ENCODE results near the gene IMPDH1. TPM values are rescaled to one million over a fixed set of nuclear protein-coding genes. Genes with fewer than 3 reads are reported as not detected.

The IMPDH1 gene
- total RNA-seq, 1 experiment from 2014 or later, result 114 TPM

DNA sequence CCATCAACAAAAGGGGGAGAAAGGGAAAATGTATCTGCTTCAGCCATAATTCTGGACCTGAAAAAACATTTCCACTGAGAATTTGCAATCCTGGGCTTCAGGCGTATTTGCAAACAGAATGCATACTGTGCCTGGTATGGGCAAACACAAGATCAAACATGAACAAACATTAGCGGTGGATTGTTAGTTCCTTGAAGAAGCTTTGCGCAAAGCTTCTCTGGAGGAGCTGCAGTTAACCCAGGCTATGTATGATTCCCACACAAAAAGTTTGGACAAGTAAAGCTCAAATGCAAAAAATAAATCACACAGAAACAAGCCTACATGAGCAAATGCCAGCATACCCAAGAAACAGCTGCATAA is 25.5 kb upstream of the IMPDH1 start:
- Histone ChIP-seq H3K27me3 (ENCODE audit: control insufficient read depth, insufficient read depth, low read length) (no peaks in the 10 kb centered on the region), H3K4me1 (ENCODE audit: control insufficient read depth, insufficient read depth, low read length) (peaks cover 54% of the 10 kb centered on the region), H3K4me3 (ENCODE audit: low read depth in 2 of 2, low read length in 2 of 2) (peak overlapping the region in 1 of 2 experiments; percentile 14; a peak in 2 of 4 replicates), H3K27ac (ENCODE audit: low read length) (peak overlapping the region; percentile 97), H3K9me3 (ENCODE audit: control insufficient read depth, insufficient read depth, low read depth, low read length) (no peaks in the 10 kb centered on the region), H3K36me3 (ENCODE audit: control insufficient read depth, insufficient read depth, low read length) (no peaks in the 10 kb centered on the region)
- intact Hi-C loops (cut with micrococcal nuclease; ENCODE audit: unreplicated experiment), result loop anchor here (2.0 kb wide), 1 partner anchor 23 kb away; no protein-coding TSS in a partner anchor
- DNase-seq (ENCODE audit: low read depth, low spot score) (no peak), ATAC-seq (peak; percentile 88)
- no TSS peak for BruUV-seq (replicated peaks)
- ChIA-PET CTCF (interaction anchor here (0.6 to 1.5 kb wide), 7 partner anchors 9 to 36 kb away, joined by 3 to 9 read pairs (median 4); no protein-coding TSS in a partner anchor), POLR2A (interaction anchor here (0.5 to 1.5 kb wide), 4 partner anchors 8 to 24 kb away, joined by 3 to 5 read pairs (median 3); no protein-coding TSS in a partner anchor)
- peak; percentile 93 for TF ChIP-seq POLR2AphosphoS5 (IDR thresholded peaks at IDR 0.05; ENCODE audit: low read depth, low read length)
- TF ChIP-seq, protein P1, sequence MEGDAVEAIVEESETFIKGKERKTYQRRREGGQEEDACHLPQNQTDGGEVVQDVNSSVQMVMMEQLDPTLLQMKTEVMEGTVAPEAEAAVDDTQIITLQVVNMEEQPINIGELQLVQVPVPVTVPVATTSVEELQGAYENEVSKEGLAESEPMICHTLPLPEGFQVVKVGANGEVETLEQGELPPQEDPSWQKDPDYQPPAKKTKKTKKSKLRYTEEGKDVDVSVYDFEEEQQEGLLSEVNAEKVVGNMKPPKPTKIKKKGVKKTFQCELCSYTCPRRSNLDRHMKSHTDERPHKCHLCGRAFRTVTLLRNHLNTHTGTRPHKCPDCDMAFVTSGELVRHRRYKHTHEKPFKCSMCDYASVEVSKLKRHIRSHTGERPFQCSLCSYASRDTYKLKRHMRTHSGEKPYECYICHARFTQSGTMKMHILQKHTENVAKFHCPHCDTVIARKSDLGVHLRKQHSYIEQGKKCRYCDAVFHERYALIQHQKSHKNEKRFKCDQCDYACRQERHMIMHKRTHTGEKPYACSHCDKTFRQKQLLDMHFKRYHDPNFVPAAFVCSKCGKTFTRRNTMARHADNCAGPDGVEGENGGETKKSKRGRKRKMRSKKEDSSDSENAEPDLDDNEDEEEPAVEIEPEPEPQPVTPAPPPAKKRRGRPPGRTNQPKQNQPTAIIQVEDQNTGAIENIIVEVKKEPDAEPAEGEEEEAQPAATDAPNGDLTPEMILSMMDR (IDR thresholded peaks at IDR 0.05), result no peak
- 0 out of 2 replicates have a peak, but pooled peaks have one; percentile 71 for TF ChIP-seq SIN3A (IDR thresholded peaks at IDR 0.05; ENCODE audit: borderline replicate concordance, insufficient read depth, low read depth, low read length)
- peak; percentile 99 for TF ChIP-seq TCF7L2 (IDR thresholded peaks at IDR 0.05; ENCODE audit: low read depth, low read length)
- TF ChIP-seq, protein P2, sequence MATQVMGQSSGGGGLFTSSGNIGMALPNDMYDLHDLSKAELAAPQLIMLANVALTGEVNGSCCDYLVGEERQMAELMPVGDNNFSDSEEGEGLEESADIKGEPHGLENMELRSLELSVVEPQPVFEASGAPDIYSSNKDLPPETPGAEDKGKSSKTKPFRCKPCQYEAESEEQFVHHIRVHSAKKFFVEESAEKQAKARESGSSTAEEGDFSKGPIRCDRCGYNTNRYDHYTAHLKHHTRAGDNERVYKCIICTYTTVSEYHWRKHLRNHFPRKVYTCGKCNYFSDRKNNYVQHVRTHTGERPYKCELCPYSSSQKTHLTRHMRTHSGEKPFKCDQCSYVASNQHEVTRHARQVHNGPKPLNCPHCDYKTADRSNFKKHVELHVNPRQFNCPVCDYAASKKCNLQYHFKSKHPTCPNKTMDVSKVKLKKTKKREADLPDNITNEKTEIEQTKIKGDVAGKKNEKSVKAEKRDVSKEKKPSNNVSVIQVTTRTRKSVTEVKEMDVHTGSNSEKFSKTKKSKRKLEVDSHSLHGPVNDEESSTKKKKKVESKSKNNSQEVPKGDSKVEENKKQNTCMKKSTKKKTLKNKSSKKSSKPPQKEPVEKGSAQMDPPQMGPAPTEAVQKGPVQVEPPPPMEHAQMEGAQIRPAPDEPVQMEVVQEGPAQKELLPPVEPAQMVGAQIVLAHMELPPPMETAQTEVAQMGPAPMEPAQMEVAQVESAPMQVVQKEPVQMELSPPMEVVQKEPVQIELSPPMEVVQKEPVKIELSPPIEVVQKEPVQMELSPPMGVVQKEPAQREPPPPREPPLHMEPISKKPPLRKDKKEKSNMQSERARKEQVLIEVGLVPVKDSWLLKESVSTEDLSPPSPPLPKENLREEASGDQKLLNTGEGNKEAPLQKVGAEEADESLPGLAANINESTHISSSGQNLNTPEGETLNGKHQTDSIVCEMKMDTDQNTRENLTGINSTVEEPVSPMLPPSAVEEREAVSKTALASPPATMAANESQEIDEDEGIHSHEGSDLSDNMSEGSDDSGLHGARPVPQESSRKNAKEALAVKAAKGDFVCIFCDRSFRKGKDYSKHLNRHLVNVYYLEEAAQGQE (IDR thresholded peaks at IDR 0.05; ENCODE audit: insufficient read depth in 1 of 2, low read depth in 2 of 2, low read length in 1 of 2), result no peak; a peak in 1 of 4 replicates
- in situ Hi-C loops (cut with HindIII; ENCODE audit: low pct_unique_long_range_greater_than_20kb, low sequenced_read_pairs), result no loop called here

DNA sequence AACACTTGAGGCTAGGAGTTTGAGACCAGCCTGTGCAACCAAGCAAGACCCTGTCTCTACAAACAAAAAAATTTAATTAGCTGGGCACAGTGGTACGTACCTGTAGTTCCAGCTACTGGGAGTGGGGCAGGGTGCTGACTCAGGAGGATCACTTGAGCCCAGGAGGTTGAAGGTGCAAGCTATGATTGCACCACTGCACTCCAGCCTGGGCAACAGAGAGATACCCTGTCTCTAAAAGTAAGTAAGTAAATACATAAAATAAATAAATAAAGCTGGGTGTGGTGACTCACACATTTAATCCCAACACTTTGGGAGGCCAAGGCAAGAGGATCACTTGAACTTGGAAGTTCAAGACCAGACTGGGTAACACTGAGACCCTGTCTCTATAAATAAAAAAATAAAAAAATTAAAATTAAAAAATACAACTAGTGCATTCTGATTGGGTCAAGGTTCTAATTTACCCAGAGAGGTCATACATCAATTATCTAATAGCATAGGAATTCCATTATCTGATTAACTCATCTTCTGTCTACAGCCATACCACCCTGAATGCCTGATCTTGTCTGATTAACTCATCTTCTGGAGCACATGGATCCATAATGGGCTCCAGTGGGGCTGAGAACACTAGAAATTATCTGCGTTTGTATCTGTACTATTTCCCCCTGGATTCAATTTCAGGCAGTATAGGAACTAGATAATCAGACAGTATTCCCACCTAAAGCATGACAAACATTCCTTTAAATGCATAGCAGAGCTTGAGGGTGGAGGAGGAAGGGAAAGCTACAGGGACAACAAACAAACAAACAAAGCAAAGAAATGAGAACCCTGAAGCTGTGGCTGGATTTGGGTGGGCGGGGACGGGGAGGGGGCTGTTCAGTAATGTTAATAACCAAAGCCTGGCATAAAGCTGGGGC is 24.9 kb upstream of the IMPDH1 start:
- TF ChIP-seq TCF7L2 (IDR thresholded peaks at IDR 0.05; ENCODE audit: low read depth, low read length) (no peak), POLR2AphosphoS5 (IDR thresholded peaks at IDR 0.05; ENCODE audit: low read depth, low read length) (no peak), SIN3A (IDR thresholded peaks at IDR 0.05; ENCODE audit: borderline replicate concordance, insufficient read depth, low read depth, low read length) (no peak)
- TF ChIP-seq, protein P1 (IDR thresholded peaks at IDR 0.05), result no peak
- TF ChIP-seq, protein P2 (IDR thresholded peaks at IDR 0.05; ENCODE audit: insufficient read depth in 1 of 2, low read depth in 2 of 2, low read length in 1 of 2), result no peak; a peak in 1 of 4 replicates
- H3K9me3 ChIP-seq (ENCODE audit: control insufficient read depth, insufficient read depth, low read depth, low read length), result no peaks in the 10 kb centered on the region
- H3K36me3 ChIP-seq (ENCODE audit: control insufficient read depth, insufficient read depth, low read length), result no peaks in the 10 kb centered on the region
- H3K27me3 ChIP-seq (ENCODE audit: control insufficient read depth, insufficient read depth, low read length), result no peaks in the 10 kb centered on the region
- ChIA-PET POLR2A (interaction anchor here (0.6 to 1.5 kb wide), 3 partner anchors 9 to 25 kb away, joined by 3 to 5 read pairs (median 3); no protein-coding TSS in a partner anchor), CTCF (interaction anchor here (0.6 to 1.5 kb wide), 5 partner anchors 10 to 37 kb away, joined by 3 to 9 read pairs (median 4); no protein-coding TSS in a partner anchor)
- H3K27ac ChIP-seq (ENCODE audit: low read length), result peak overlapping the region; percentile 97
- peak overlapping the region in 1 of 2 experiments; percentile 14; a peak in 2 of 4 replicates for H3K4me3 ChIP-seq (ENCODE audit: low read depth in 2 of 2, low read length in 2 of 2)
- H3K4me1 ChIP-seq (ENCODE audit: control insufficient read depth, insufficient read depth, low read length), result peaks cover 56% of the 10 kb centered on the region
- DNase-seq (ENCODE audit: low read depth, low spot score) (no peak), ATAC-seq (peak; percentile 83)
- BruUV-seq (replicated peaks), result no TSS peak
- in situ Hi-C loops (cut with HindIII; ENCODE audit: low pct_unique_long_range_greater_than_20kb, low sequenced_read_pairs), result no loop called here
- intact Hi-C loops (cut with micrococcal nuclease; ENCODE audit: unreplicated experiment), result loop anchor here (2.0 kb wide), 1 partner anchor 24 kb away; no protein-coding TSS in a partner anchor

Data from Panc1 (cell line).